ACC112 (cell line): ENCODE measurements around the gene ZNF138.

Source experiments
- H2AFZ ChIP-seq: fragments of 200-600 bp; sonication (generic); one replicate; pipeline ENCODE4 v1.6.0; 2017; ENCODE audit warnings: antibody characterized with exemption, low read length; ENCODE audit not compliant: unreplicated experiment
- H3K27ac ChIP-seq: fragments of 200-600 bp; sonication (generic); 2 replicates; pipeline ENCODE4 v1.5.1; 2014; ENCODE audit warnings: low read depth, mild to moderate bottlenecking, antibody characterized with exemption, low read length, moderate library complexity
- H3K27me3 ChIP-seq: fragments of 200-600 bp; sonication (generic); 2 replicates; pipeline ENCODE4 v1.6.1; 2014; ENCODE audit warnings: mild to moderate bottlenecking, antibody characterized with exemption, low read length, moderate library complexity, mixed read lengths; ENCODE audit not compliant: insufficient read depth
- H3K36me3 ChIP-seq: fragments of 200-600 bp; sonication (generic); 2 replicates; pipeline ENCODE4 v1.6.1; 2016; ENCODE audit warnings: mild to moderate bottlenecking, antibody characterized with exemption, low read length, moderate library complexity, mixed read lengths; ENCODE audit not compliant: insufficient read depth
- H3K4me1 ChIP-seq: fragments of 200-600 bp; sonication (generic); one replicate; pipeline ENCODE4 v1.6.1; 2016; ENCODE audit warnings: low read length, mixed read lengths; ENCODE audit not compliant: insufficient read depth, unreplicated experiment, control insufficient read depth
- H3K4me3 ChIP-seq: fragments of 200-600 bp; sonication (generic); 2 replicates; pipeline ENCODE4 v1.5.1; 2014; ENCODE audit warnings: mild to moderate bottlenecking, low read depth, low read length
- H3K79me2 ChIP-seq: fragments of 200-600 bp; sonication (generic); one replicate; pipeline ENCODE4 v1.6.0; 2016; ENCODE audit warnings: low read length; ENCODE audit not compliant: control insufficient read depth, unreplicated experiment, insufficient read depth

Gene ZNF138

GRCh38 chr7:64881461-64882287, 87.4 kb downstream of the ZNF138 start:
- Histone ChIP-seq H3K27me3 (peaks cover 43% of the 10 kb centered on the region), H2AFZ (peak overlapping the region; percentile 99), H3K4me1 (no peaks in the 10 kb centered on the region), H3K36me3 (no peaks in the 10 kb centered on the region), H3K79me2 (no peaks in the 10 kb centered on the region), H3K27ac (no peak overlapping the region), H3K4me3 (peak overlapping the region; percentile 88)

- no peaks in the 10 kb centered on the region for H3K36me3 ChIP-seq
- H3K4me3 ChIP-seq: peak overlapping the region; percentile 88
- H2AFZ ChIP-seq: peak overlapping the region; percentile 99
- H3K27ac ChIP-seq: no peak overlapping the region
- no peaks in the 10 kb centered on the region for H3K79me2 ChIP-seq
- peaks cover 42% of the 10 kb centered on the region for H3K27me3 ChIP-seq
- no peaks in the 10 kb centered on the region for H3K4me1 ChIP-seq
These were observed 88.3 kb downstream of the ZNF138 start for GRCh38 chr7:64882341-64883112.
